ENCODE measurements around the gene MAPK12.

MAPK12 gene

DNA sequence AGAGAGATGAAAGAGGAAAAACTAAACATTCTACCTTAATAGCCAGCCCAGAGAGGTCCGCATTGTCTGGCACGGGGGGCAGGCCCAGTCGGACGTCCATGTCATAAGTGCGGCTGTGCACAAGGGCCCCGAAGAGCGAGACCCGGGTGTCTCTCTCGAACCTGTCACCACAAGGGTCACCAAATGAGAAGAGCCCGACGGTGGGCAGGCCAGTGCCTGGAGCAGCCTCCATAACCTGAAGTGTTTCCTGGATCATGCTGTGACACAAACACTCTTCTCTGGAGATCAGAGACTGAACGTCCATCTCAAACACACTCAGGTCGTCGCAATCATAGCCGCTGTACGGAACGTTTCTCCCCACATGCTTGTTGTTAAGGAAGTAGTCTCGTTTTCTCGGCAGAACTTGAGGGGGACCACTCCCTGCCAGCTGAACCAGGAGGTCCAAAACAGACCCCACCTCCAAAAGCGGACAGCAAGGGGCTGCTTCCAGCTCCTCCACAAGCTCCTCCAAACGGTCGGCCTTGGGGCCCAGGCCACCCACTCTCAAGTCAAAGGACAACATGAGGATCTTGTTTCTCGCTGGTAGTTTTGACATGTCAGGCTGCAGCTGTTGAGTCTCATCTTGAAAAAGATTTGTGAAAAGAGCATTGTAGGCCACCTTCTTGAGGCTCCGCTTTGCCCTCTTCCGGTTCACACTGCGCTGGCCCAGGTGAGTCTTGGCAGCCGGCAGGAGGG, 17.6 kb downstream of the MAPK12 start:
- in situ Hi-C loops (cut with MboI; ENCODE audit: low pct_unique_long_range_greater_than_20kb, low sequenced_read_pairs, unreplicated experiment): no loop called here
- DNase-seq (ENCODE audit: low spot score): no peak
- TF ChIP-seq, protein P1, sequence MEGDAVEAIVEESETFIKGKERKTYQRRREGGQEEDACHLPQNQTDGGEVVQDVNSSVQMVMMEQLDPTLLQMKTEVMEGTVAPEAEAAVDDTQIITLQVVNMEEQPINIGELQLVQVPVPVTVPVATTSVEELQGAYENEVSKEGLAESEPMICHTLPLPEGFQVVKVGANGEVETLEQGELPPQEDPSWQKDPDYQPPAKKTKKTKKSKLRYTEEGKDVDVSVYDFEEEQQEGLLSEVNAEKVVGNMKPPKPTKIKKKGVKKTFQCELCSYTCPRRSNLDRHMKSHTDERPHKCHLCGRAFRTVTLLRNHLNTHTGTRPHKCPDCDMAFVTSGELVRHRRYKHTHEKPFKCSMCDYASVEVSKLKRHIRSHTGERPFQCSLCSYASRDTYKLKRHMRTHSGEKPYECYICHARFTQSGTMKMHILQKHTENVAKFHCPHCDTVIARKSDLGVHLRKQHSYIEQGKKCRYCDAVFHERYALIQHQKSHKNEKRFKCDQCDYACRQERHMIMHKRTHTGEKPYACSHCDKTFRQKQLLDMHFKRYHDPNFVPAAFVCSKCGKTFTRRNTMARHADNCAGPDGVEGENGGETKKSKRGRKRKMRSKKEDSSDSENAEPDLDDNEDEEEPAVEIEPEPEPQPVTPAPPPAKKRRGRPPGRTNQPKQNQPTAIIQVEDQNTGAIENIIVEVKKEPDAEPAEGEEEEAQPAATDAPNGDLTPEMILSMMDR (IDR thresholded peaks at IDR 0.05; ENCODE audit: extremely low read depth, insufficient read depth, missing control alignments): no peak

DNA sequence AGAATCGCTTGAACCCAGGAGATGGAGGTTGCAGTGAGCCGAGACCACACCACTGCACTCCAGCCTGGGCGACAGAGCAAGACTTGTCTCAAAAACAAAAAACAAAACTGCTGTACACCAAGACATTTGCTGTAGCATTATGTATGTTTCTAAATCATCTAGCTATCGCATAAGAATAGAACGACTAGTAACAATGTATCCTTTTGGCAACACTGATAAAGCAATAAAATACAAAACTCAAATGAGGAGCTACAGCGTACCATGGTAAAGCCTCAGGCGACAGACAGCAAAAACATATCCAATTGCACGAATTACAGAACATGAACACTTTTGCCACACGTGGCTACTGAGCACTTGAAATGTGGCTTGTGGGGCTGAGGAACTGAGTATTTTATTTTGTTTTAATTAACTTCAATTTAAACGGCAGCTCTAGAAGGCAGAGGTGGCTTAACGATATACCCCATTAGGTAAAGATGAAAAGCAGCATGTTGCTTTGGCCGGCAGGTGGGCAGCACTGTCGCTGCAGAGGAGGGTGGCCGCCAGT, 19.0 kb downstream of the MAPK12 start:
- in situ Hi-C loops (cut with MboI; ENCODE audit: low pct_unique_long_range_greater_than_20kb, low sequenced_read_pairs, unreplicated experiment): no loop called here
- TF ChIP-seq, protein P1 (IDR thresholded peaks at IDR 0.05; ENCODE audit: extremely low read depth, insufficient read depth, missing control alignments): no peak
- DNase-seq (ENCODE audit: low spot score): no peak

DNA sequence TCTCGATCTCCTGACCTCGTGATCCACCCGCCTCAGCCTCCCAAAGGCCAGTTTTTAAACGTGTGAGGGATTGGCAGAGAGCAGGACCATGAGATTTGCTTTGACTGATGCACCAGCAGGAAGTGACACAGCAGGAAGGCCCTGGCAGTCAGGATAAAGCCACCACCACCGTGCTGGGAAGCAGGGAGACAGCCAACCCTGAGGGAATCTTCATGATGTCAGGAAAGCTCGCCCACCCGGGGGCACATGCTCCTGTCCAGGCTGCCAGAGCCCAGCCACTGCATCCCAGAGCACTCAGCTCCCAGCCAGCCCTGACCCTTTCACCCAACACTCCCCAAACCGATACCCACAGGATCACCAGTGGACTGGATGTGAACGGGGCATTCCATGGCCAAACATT, 22.7 kb downstream of the MAPK12 start:
- in situ Hi-C loops (cut with MboI; ENCODE audit: low pct_unique_long_range_greater_than_20kb, low sequenced_read_pairs, unreplicated experiment): no loop called here
- TF ChIP-seq, protein P1 (IDR thresholded peaks at IDR 0.05; ENCODE audit: extremely low read depth, insufficient read depth, missing control alignments): no peak

DNA sequence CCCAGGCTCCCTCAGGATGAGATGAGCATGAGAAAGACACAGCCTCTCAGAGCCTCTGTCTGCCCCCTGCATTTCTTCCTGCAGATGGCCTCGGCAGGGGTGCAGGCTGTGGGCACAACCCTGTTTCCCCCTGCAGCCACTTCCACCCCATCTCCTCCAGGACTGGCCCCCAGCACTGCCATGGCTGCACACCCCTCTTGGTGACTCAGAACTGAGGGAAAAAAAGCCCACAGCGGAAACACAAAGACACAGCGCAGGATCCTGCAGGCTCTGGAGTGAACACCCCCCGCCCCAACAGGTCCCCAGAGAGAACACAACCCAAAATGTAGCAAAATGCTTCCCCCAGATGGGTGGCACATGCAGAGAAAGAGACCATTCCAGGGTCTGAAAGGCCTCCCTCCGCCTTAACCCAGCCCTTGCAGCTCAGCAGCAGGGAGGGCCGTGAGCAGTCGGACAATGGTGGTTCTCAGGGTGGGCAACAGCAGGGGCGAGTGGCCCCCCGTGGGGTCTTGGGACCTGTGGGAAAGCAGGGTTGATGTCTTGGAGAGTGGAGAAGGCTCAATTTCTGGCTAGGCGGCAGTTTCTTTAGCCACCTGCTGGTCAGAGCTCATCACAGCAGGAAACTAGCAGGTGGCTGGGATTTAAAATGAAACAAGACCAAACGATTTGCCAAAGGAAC, 24.6 kb downstream of the MAPK12 start:
- no peak for DNase-seq (ENCODE audit: low spot score)
- TF ChIP-seq, protein P1 (IDR thresholded peaks at IDR 0.05; ENCODE audit: extremely low read depth, insufficient read depth, missing control alignments): peak; percentile 61
- in situ Hi-C loops (cut with MboI; ENCODE audit: low pct_unique_long_range_greater_than_20kb, low sequenced_read_pairs, unreplicated experiment): no loop called here

More for the DNA sequence above, 22.7 kb downstream of the MAPK12 start:
- no peak for DNase-seq (ENCODE audit: low spot score)

DNA sequence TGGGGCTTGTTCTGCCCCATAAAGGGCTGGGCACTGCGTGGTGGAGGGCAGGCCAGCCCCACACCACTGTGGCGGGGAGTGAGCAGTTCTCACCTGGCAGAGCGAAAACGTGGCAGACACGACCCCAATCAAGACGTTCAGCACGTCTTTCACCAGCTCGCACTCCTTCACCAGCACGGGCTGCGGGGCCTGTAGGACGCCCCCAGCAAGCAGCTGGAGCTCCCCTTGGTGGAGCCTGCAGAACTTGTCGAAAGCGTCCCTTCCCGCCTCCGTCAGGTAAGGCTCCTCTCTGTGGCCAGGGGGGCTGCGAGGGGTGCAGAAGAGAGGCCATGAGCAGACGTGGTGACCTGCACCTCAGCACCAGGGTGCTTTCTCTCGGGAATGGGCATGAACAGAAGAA, 28.3 kb downstream of the MAPK12 start:
- in situ Hi-C loops (cut with MboI; ENCODE audit: low pct_unique_long_range_greater_than_20kb, low sequenced_read_pairs, unreplicated experiment): no loop called here
- DNase-seq (ENCODE audit: low spot score): no peak
- TF ChIP-seq, protein P1 (IDR thresholded peaks at IDR 0.05; ENCODE audit: extremely low read depth, insufficient read depth, missing control alignments): no peak

DNA sequence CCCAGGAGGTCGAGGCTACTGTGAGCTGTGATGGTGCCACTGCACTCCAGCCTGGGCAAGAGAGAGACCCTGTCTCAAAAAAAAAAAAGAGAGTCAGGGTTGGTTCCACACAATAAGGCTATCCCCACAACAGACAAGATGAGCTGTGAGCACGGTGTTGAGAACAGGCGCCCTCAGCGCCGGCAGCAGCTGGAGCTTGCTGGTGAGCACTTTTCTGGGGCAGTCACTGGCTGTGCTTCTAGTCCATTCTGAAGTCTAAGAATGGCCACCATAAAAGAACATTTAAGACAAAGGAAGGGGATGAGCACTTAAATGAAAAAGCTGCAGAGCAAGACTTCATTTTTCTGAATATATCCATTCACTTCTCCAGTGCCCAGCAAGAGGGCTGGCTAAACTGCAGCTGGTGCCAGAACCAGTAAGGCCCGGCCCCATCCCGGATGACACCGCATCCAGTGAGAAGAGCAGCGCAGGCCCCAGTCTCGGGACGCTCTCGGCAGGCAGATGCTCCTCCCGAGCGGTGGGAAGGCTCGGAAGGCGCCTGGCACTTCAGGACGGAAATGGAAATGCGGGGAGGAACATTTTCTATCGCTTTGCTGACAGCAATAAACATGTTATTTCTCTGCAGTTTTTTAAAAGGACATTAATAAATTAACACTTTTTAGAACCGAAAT, 28.9 kb downstream of the MAPK12 start:
- in situ Hi-C loops (cut with MboI; ENCODE audit: low pct_unique_long_range_greater_than_20kb, low sequenced_read_pairs, unreplicated experiment): no loop called here
- TF ChIP-seq, protein P1 (IDR thresholded peaks at IDR 0.05; ENCODE audit: extremely low read depth, insufficient read depth, missing control alignments): no peak
- DNase-seq (ENCODE audit: low spot score): no peak

Data from GM13977 (cell line).